Activated T-cell treated with anti-CD3 and anti-CD28 coated beads, Interleukin-2, amount 50 U/mL, for 4 hours (primary cell): ENCODE results near the gene CHCHD6. TPM values are rescaled to one million over a fixed set of nuclear protein-coding genes. Genes with fewer than 3 reads are reported as not detected.

Experiments used
- ATAC-seq, 2 donors: fragments of 200-7000 bp; cut with Tn5 transposase; one replicate each; pipeline ENCODE4 v1.10.0; 2021
- DNase-seq: peaks from one replicate; pipeline ENCODE4 v3.0.0-alpha.2; 2020
- H3K27me3 Mint-ChIP-seq: one replicate; pipeline ENCODE4 v1.8.0; 2021; ENCODE audit warnings: low read depth, mixed read lengths
- H3K36me3 Mint-ChIP-seq: one replicate; pipeline ENCODE4 v1.8.0; 2022; ENCODE audit warnings: mixed read lengths; ENCODE audit not compliant: insufficient read depth
- H3K4me1 Mint-ChIP-seq: one replicate; pipeline ENCODE4 v1.8.0; 2021; ENCODE audit warnings: low read depth, mixed read lengths
- H3K4me3 Mint-ChIP-seq: one replicate; pipeline ENCODE4 v1.8.0; 2021; ENCODE audit warnings: mild to moderate bottlenecking, moderate library complexity, mixed read lengths
- H3K9me3 Mint-ChIP-seq: one replicate; pipeline ENCODE4 v1.8.0; 2021; ENCODE audit warnings: mixed read lengths
- total RNA-seq, 3 donors: library from RNA; stranded (reverse); gene quantifications; one replicate each; pipeline ENCODE4 v1.2.1, GENCODE V29; 2021

The CHCHD6 gene
- total RNA-seq, 3 donors from 2014 or later: 17.9 to 23.6 (median 21.4) TPM

DNA sequence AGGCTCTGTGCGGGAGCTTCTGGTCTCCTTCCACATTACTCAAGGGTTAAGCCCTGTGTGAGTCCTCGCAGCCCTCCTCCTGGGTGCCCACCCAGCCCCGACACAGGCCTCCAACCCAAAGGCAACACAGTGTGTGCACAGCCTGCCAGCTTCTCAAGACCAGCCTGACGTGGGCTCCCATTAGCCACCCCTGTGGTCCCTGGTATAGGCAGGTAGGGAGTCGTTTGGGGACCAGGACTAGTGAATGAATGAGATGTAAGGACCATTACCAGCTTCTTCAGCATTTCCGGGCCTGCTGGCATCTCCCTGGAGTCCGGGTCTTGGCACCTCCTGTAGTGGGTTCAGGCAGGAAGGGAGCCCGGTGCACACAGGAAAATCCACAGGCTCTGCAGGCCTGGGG is 258.7 kb downstream of the CHCHD6 start:
- Mint-ChIP-seq H3K4me3 (no peak overlapping the region), H3K9me3 (no peaks in the 10 kb centered on the region), H3K4me1 (no peaks in the 10 kb centered on the region), H3K27me3 (no peaks in the 10 kb centered on the region), H3K36me3 (peaks cover 5% of the 10 kb centered on the region)
- no peak for ATAC-seq
- no peak for DNase-seq

GRCh38 chr3:126963261-126964190 is 259.5 kb downstream of the CHCHD6 start:
- ATAC-seq: no peak

GRCh38 chr3:126964261-126964660 is 260.2 kb downstream of the CHCHD6 start:
- no peaks in the 10 kb centered on the region for H3K4me1 Mint-ChIP-seq
- H3K27me3 Mint-ChIP-seq: peaks cover 2% of the 10 kb centered on the region
- H3K9me3 Mint-ChIP-seq: no peaks in the 10 kb centered on the region
- DNase-seq: no peak
- no peak for ATAC-seq
- peaks cover 3% of the 10 kb centered on the region for H3K36me3 Mint-ChIP-seq
- H3K4me3 Mint-ChIP-seq: no peak overlapping the region

More at GRCh38 chr3:126963261-126964190, 259.5 kb downstream of the CHCHD6 start:
- H3K4me1 Mint-ChIP-seq: no peaks in the 10 kb centered on the region
- DNase-seq: no peak
- H3K4me3 Mint-ChIP-seq: no peak overlapping the region
- peaks cover 2% of the 10 kb centered on the region for H3K27me3 Mint-ChIP-seq
- H3K36me3 Mint-ChIP-seq: peaks cover 3% of the 10 kb centered on the region
- no peaks in the 10 kb centered on the region for H3K9me3 Mint-ChIP-seq

DNA sequence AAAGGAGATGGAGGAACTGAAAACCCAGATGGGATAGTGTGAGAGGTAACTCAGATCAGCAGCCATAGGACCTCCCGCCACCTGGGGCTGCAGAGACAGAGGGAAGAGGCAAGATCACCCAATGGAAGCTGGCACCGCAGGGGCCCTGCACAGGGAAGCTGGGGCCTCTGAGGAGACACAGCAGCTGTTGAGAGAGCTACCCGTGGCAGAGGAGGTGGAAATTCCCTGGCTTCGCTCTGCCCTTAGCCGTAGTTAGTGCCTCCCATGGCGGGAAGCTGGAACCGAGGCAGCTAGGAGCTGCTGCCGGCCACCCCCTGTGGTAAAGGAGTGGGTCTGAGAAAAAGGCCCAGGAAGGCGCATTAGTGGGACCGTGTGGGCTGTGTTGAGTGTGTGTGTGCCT is 260.9 kb downstream of the CHCHD6 start:
- Mint-ChIP-seq H3K36me3 (peaks cover 3% of the 10 kb centered on the region), H3K4me3 (no peak overlapping the region), H3K27me3 (peaks cover 2% of the 10 kb centered on the region), H3K9me3 (no peaks in the 10 kb centered on the region), H3K4me1 (no peaks in the 10 kb centered on the region)
- no peak for ATAC-seq
- no peak for DNase-seq

DNA sequence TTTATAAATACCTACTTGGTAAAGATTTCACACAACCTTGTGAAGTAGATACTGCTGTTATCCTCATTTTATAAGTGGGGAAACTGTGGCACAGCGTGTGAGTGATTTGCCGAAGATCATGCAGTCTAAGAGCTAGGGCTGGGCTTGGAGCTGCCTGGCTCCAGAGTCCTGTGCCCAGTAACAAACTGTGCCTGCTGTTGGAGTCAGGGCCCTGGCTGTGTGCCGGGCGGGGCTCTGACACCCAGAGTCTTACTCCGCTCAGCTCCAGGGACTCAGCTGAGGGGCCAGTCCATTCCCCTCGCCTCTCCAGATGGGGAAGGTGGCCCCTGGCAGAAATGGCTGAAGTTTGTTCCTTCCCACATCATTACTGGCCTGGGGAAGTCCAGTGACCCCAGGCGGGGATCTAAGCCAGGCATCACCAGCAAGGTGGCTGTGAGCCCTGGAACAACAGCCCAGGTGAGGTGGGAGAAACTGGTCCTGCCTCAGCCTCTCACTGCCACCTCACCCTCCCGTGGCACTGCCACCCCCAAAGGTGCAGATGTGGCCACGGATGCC is 261.6 kb downstream of the CHCHD6 start:
- H3K36me3 Mint-ChIP-seq: no peaks in the 10 kb centered on the region
- DNase-seq: no peak
- H3K4me1 Mint-ChIP-seq: no peaks in the 10 kb centered on the region
- H3K4me3 Mint-ChIP-seq: no peak overlapping the region
- ATAC-seq: no peak
- H3K9me3 Mint-ChIP-seq: no peaks in the 10 kb centered on the region
- peaks cover 2% of the 10 kb centered on the region for H3K27me3 Mint-ChIP-seq

DNA sequence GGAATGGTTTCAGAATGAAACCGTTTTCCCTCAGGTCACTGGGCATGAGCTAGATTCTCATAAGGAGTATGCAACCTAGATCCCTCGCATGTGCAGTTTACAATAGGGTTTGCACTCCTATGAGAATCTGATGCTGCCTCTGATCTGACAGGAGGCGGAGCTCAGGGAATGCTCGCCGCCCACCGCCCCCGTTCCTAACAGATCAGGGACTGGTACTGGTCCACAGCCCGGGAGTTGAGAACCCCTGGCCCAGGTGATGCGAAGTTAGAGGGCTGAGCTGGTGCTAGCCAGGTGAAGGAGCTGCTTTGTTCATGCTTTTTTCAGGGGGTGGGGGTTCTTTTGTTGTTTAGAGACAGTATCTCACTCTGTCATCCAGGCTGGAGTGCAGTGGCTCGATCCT is 263.3 kb downstream of the CHCHD6 start:
- Mint-ChIP-seq H3K4me3 (no peak overlapping the region), H3K27me3 (peaks cover 9% of the 10 kb centered on the region), H3K9me3 (no peaks in the 10 kb centered on the region), H3K4me1 (no peaks in the 10 kb centered on the region), H3K36me3 (no peaks in the 10 kb centered on the region)
- ATAC-seq (no peak), DNase-seq (no peak)

GRCh38 chr3:126968391-126969390 is 264.7 kb downstream of the CHCHD6 start:
- H3K4me1 Mint-ChIP-seq: no peaks in the 10 kb centered on the region
- DNase-seq: no peak
- ATAC-seq: no peak
- H3K36me3 Mint-ChIP-seq: no peaks in the 10 kb centered on the region
- no peak overlapping the region for H3K4me3 Mint-ChIP-seq
- H3K27me3 Mint-ChIP-seq: peaks cover 14% of the 10 kb centered on the region
- H3K9me3 Mint-ChIP-seq: no peaks in the 10 kb centered on the region

DNA sequence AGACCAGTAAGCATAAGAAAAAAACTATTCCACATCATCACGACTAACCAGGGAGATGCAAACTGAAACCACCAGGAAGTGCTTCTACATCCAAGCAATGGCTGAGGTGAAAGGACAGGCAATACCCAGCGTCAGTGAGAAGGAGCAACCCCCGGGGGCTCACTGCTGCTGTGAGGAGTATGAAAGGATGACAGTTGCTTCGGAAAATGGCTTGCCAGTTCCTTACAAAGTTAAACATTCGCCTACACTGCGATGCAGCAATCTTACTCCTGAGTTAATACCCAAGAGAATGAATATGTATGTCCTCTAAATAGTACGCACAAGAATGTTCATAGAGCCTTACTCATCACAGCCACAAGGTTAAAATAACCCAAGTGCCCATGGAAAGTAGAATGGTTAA is 265.5 kb downstream of the CHCHD6 start:
- no peak for DNase-seq
- Mint-ChIP-seq H3K9me3 (peaks cover 6% of the 10 kb centered on the region), H3K4me1 (no peaks in the 10 kb centered on the region), H3K4me3 (no peak overlapping the region), H3K36me3 (peaks cover under 1% of the 10 kb centered on the region), H3K27me3 (peaks cover 14% of the 10 kb centered on the region)
- ATAC-seq: no peak

DNA sequence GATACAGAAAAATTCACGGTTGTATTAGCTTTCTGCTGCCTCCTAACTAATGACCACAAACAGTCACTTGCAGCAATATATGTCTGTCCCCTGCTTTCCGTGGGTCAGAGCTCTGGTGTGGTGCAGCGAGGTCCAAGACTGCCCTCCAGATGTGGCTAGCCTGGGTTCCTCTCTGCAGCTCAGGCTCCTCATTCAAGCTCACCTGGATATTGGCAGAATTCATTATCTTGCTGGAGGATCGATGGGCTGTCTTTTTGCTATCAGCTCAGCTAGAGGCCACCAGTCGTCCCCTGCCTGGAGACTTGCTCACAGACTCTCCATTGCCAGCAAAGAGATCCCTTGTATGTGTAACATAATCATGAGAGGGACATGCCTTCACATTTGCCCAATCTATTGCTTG is 266.1 kb downstream of the CHCHD6 start:
- Mint-ChIP-seq H3K4me1 (no peaks in the 10 kb centered on the region), H3K27me3 (peaks cover 17% of the 10 kb centered on the region), H3K9me3 (peaks cover 11% of the 10 kb centered on the region), H3K4me3 (no peak overlapping the region), H3K36me3 (peaks cover 3% of the 10 kb centered on the region)
- no peak for DNase-seq
- ATAC-seq: no peak

DNA sequence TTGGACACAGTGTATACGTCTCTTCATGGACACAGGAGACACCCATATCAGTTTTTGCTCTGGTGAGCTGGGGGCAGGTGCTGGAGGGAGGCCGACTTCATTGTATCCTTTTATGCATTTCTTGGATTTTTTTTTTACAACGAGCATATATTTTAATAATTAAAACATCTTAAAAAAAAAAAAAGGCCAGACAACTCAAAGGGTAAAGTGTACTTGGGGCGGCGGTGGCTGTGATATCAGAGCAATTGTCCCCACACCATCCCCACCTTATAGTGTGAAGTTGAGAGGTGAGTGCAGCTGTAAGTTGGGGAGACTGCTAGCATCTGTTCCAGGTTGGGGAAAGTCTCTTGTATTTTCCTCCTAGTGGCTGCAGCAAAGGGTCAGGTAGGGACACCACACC is 266.9 kb downstream of the CHCHD6 start:
- H3K4me3 Mint-ChIP-seq: no peak overlapping the region
- ATAC-seq (no peak), DNase-seq (no peak)
- H3K27me3 Mint-ChIP-seq: peaks cover 21% of the 10 kb centered on the region
- H3K4me1 Mint-ChIP-seq: no peaks in the 10 kb centered on the region
- H3K36me3 Mint-ChIP-seq: peaks cover 3% of the 10 kb centered on the region
- peaks cover 14% of the 10 kb centered on the region for H3K9me3 Mint-ChIP-seq

DNA sequence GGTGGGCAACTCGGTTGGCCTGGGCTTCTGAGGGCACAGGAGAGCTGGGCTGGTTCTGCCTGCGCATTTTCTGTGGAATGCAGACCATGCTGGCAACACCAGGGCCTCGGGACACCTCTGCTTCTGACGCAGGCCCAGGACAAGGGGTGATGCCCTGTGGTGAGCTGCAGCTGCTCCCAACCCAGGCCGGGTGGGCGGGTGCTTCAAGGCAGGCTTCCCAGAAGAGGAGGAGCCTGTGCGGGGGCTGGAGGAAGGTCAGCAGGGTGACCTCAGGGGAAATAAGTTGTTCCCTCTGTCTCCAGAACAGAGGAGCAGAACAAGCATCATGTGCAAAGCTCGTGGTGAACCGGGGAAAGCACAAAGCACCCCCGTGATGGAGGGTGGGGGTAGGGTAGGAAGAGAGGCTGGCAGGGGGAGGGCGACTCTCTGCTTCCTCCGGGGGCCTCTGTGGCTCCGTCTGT is 267.9 kb downstream of the CHCHD6 start:
- H3K4me3 Mint-ChIP-seq: no peak overlapping the region
- H3K27me3 Mint-ChIP-seq: peaks cover 21% of the 10 kb centered on the region
- no peak for ATAC-seq
- peaks cover 3% of the 10 kb centered on the region for H3K36me3 Mint-ChIP-seq
- peaks cover 14% of the 10 kb centered on the region for H3K9me3 Mint-ChIP-seq
- DNase-seq: no peak
- H3K4me1 Mint-ChIP-seq: no peaks in the 10 kb centered on the region

DNA sequence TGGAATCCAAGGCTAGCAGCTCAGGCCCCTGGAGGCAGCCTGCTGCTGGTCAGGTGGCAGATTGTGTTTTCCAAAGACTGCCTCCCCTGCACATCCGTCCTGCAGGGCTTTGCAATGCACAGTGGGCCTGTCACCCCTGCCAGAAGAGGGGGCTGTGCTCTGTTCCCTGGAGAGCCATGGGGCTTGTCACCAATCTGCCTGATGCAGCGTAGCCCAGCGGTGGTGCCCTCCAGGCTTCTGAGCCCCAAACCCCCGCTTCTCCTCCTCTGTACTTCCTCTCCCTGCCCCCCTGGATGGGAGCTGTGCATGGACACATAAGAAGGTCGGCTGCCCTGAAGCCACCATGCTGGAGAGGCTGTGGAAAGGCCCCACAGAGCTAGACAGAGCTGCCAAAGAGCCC is 268.8 kb downstream of the CHCHD6 start:
- no peak for ATAC-seq
- Mint-ChIP-seq H3K27me3 (peaks cover 21% of the 10 kb centered on the region), H3K36me3 (peaks cover 3% of the 10 kb centered on the region), H3K4me1 (no peaks in the 10 kb centered on the region), H3K9me3 (peaks cover 14% of the 10 kb centered on the region), H3K4me3 (no peak overlapping the region)
- DNase-seq: no peak

- Mint-ChIP-seq H3K36me3 (peaks cover 3% of the 10 kb centered on the region), H3K4me1 (no peaks in the 10 kb centered on the region), H3K27me3 (peaks cover 24% of the 10 kb centered on the region), H3K9me3 (peaks cover 14% of the 10 kb centered on the region), H3K4me3 (no peak overlapping the region)
- no peak for ATAC-seq
- no peak for DNase-seq
Observed at GRCh38 chr3:126973814-126974213, 269.8 kb downstream of the CHCHD6 start.

DNA sequence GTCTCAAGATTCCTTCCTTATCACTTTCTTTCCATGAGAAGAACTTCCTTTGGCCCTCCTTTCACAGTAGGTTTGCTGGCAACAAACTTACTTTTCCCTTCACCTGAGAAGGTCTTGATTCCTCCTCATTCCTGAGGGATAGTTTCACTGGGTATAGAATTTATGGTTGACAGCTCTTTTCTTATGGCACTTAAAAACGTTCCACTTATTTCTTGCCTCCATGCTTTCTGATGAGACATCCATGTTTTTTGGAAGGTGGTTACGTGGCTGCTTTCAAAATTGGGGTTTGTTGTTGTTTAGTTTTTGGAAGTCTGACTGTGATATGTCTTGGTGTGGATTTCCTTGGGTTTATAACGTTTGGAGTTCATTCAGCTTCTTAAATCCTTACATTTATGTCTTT is 270.7 kb downstream of the CHCHD6 start:
- Mint-ChIP-seq H3K36me3 (peaks cover 3% of the 10 kb centered on the region), H3K27me3 (peaks cover 24% of the 10 kb centered on the region), H3K9me3 (peaks cover 14% of the 10 kb centered on the region), H3K4me3 (no peak overlapping the region), H3K4me1 (no peaks in the 10 kb centered on the region)
- ATAC-seq: no peak
- no peak for DNase-seq
